ENCODE measurements around the gene TNKS1BP1. TPM values are rescaled to one million over a fixed set of nuclear protein-coding genes. Genes with fewer than 3 reads are reported as not detected.
"Not testable (repeated sequence)": the region's sequence is repeated elsewhere in the genome, so short reads cannot be mapped to it uniquely, and the experiment has no call there.

The TNKS1BP1 gene
- total RNA-seq: 10 to 100 TPM; 16.9 to 23.8 TPM

GRCh38 chr11:57324886-57325734 is at the start of gene TNKS1BP1:
TNKS1BP1 (minus strand) TSS chr11:57324952; CDS start chr11:57321885, 3,067 bp downstream.
- peak within 1 kb of the TSS; percentile 91 to 94 for H3K4me3 Mint-ChIP-seq
- peak within 1 kb of the TSS; percentile 96 for H3K27ac Mint-ChIP-seq
- DNase-seq: peak; percentile 91 to 93
- H3K27me3 Mint-ChIP-seq (ENCODE audit: low read depth): no peaks in the 10 kb centered on the region
- peak; percentile 91 to 92 for ATAC-seq (replicated peaks in 1 of 2)
- peaks cover 16 to 34% of the 10 kb centered on the region in 2 donors for H3K36me3 Mint-ChIP-seq (ENCODE audit: insufficient read depth in 2 of 2)
- no peaks in the 10 kb centered on the region for H3K9me3 Mint-ChIP-seq
- peaks cover 49% of the 10 kb centered on the region for H3K4me1 Mint-ChIP-seq (ENCODE audit: low read depth)

- Mint-ChIP-seq H3K36me3 (ENCODE audit: insufficient read depth in 2 of 2) (no peaks in the 10 kb centered on the region), H3K4me3 (no peak overlapping the region), H3K9me3 (no peaks in the 10 kb centered on the region), H3K27ac (no peak overlapping the region), H3K4me1 (ENCODE audit: low read depth) (no peaks in the 10 kb centered on the region), H3K27me3 (ENCODE audit: low read depth) (peaks cover 9% of the 10 kb centered on the region)
- ATAC-seq (replicated peaks in 1 of 2) (no peak), DNase-seq (no peak)
Observed at GRCh38 chr11:57373146-57373545, 48.4 kb upstream of the TNKS1BP1 start.

GRCh38 chr11:57370941-57371340 is 46.2 kb upstream of the TNKS1BP1 start:
- H3K27ac Mint-ChIP-seq: no peak overlapping the region
- H3K9me3 Mint-ChIP-seq: no peaks in the 10 kb centered on the region
- no peaks in the 10 kb centered on the region for H3K27me3 Mint-ChIP-seq (ENCODE audit: low read depth)
- DNase-seq (no peak), ATAC-seq (replicated peaks in 1 of 2) (no peak)
- H3K36me3 Mint-ChIP-seq (ENCODE audit: insufficient read depth in 2 of 2): no peaks in the 10 kb centered on the region
- no peaks in the 10 kb centered on the region for H3K4me1 Mint-ChIP-seq (ENCODE audit: low read depth)
- no peak overlapping the region for H3K4me3 Mint-ChIP-seq

GRCh38 chr11:57370251-57370650 is 45.5 kb upstream of the TNKS1BP1 start:
- H3K36me3 Mint-ChIP-seq (ENCODE audit: insufficient read depth in 2 of 2): no peaks in the 10 kb centered on the region
- DNase-seq (no peak), ATAC-seq (replicated peaks in 1 of 2) (no peak)
- no peaks in the 10 kb centered on the region for H3K9me3 Mint-ChIP-seq
- H3K4me1 Mint-ChIP-seq (ENCODE audit: low read depth): no peaks in the 10 kb centered on the region
- no peak overlapping the region for H3K4me3 Mint-ChIP-seq
- no peaks in the 10 kb centered on the region for H3K27me3 Mint-ChIP-seq (ENCODE audit: low read depth)
- H3K27ac Mint-ChIP-seq: no peak overlapping the region

- H3K4me1 Mint-ChIP-seq (ENCODE audit: low read depth): no peaks in the 10 kb centered on the region
- H3K9me3 Mint-ChIP-seq: no peaks in the 10 kb centered on the region
- no peaks in the 10 kb centered on the region for H3K27me3 Mint-ChIP-seq (ENCODE audit: low read depth)
- ATAC-seq (replicated peaks in 1 of 2) (no peak), DNase-seq (no peak)
- H3K27ac Mint-ChIP-seq: no peak overlapping the region
- H3K4me3 Mint-ChIP-seq: no peak overlapping the region
- H3K36me3 Mint-ChIP-seq (ENCODE audit: insufficient read depth in 2 of 2): no peaks in the 10 kb centered on the region
Observed at GRCh38 chr11:57368845-57369232, 44.1 kb upstream of the TNKS1BP1 start.

GRCh38 chr11:57368106-57368844 is 43.5 kb upstream of the TNKS1BP1 start:
- H3K4me1 Mint-ChIP-seq (ENCODE audit: low read depth): no peaks in the 10 kb centered on the region
- H3K9me3 Mint-ChIP-seq: no peaks in the 10 kb centered on the region
- H3K27ac Mint-ChIP-seq: no peak overlapping the region
- DNase-seq (no peak), ATAC-seq (replicated peaks in 1 of 2) (no peak)
- H3K27me3 Mint-ChIP-seq (ENCODE audit: low read depth): no peaks in the 10 kb centered on the region
- H3K4me3 Mint-ChIP-seq: no peak overlapping the region
- H3K36me3 Mint-ChIP-seq (ENCODE audit: insufficient read depth in 2 of 2): no peaks in the 10 kb centered on the region

- Mint-ChIP-seq H3K4me3 (no peak overlapping the region), H3K27me3 (ENCODE audit: low read depth) (peaks cover 8% of the 10 kb centered on the region), H3K9me3 (peaks cover 0 to 3% of the 10 kb centered on the region in 2 donors), H3K27ac (no peak overlapping the region), H3K36me3 (ENCODE audit: insufficient read depth in 2 of 2) (no peaks in the 10 kb centered on the region), H3K4me1 (ENCODE audit: low read depth) (no peaks in the 10 kb centered on the region)
- DNase-seq: no peak
- no peak for ATAC-seq (replicated peaks in 1 of 2)
Observed at GRCh38 chr11:57364851-57365660, 40.3 kb upstream of the TNKS1BP1 start.

GRCh38 chr11:57363131-57364080 is 38.7 kb upstream of the TNKS1BP1 start:
- H3K27ac Mint-ChIP-seq: no peak overlapping the region
- no peaks in the 10 kb centered on the region for H3K36me3 Mint-ChIP-seq (ENCODE audit: insufficient read depth in 2 of 2)
- no peaks in the 10 kb centered on the region for H3K4me1 Mint-ChIP-seq (ENCODE audit: low read depth)
- peaks cover 0 to 3% of the 10 kb centered on the region in 2 donors for H3K9me3 Mint-ChIP-seq
- peaks cover 8% of the 10 kb centered on the region for H3K27me3 Mint-ChIP-seq (ENCODE audit: low read depth)
- H3K4me3 Mint-ChIP-seq: no peak overlapping the region
- DNase-seq: no peak
- ATAC-seq (replicated peaks in 1 of 2): no peak

GRCh38 chr11:57361926-57362325 is 37.2 kb upstream of the TNKS1BP1 start:
- H3K9me3 Mint-ChIP-seq: peaks cover 0 to 3% of the 10 kb centered on the region in 2 donors
- no peak overlapping the region for H3K27ac Mint-ChIP-seq
- no peaks in the 10 kb centered on the region for H3K36me3 Mint-ChIP-seq (ENCODE audit: insufficient read depth in 2 of 2)
- DNase-seq (no peak), ATAC-seq (replicated peaks in 1 of 2) (no peak)
- no peaks in the 10 kb centered on the region for H3K4me1 Mint-ChIP-seq (ENCODE audit: low read depth)
- H3K27me3 Mint-ChIP-seq (ENCODE audit: low read depth): peaks cover 8% of the 10 kb centered on the region
- H3K4me3 Mint-ChIP-seq: no peak overlapping the region

- not testable (repeated sequence) for H3K27ac Mint-ChIP-seq; ATAC-seq (replicated peaks in 1 of 2); H3K4me3 Mint-ChIP-seq; DNase-seq; H3K27me3 Mint-ChIP-seq (ENCODE audit: low read depth); H3K36me3 Mint-ChIP-seq (ENCODE audit: insufficient read depth in 2 of 2); H3K9me3 Mint-ChIP-seq; H3K4me1 Mint-ChIP-seq (ENCODE audit: low read depth)
Observed at GRCh38 chr11:57361420-57361819, 36.7 kb upstream of the TNKS1BP1 start.

GRCh38 chr11:57360991-57361390 is 36.2 kb upstream of the TNKS1BP1 start:
- H3K36me3 Mint-ChIP-seq (ENCODE audit: insufficient read depth in 2 of 2): no peaks in the 10 kb centered on the region
- peaks cover 8% of the 10 kb centered on the region for H3K27me3 Mint-ChIP-seq (ENCODE audit: low read depth)

More at GRCh38 chr11:57360991-57361390, 36.2 kb upstream of the TNKS1BP1 start:
- no peak overlapping the region for H3K4me3 Mint-ChIP-seq
- H3K9me3 Mint-ChIP-seq: peaks cover 0 to 3% of the 10 kb centered on the region in 2 donors
- no peak overlapping the region for H3K27ac Mint-ChIP-seq
- H3K4me1 Mint-ChIP-seq (ENCODE audit: low read depth): no peaks in the 10 kb centered on the region
- ATAC-seq (replicated peaks in 1 of 2): no peak
- DNase-seq: no peak

All from activated T-cell treated with anti-CD3 and anti-CD28 coated beads, Interleukin-2, amount 50 U/mL, for 72 hours (primary cell).